HG02884 (cell line): ENCODE results near the gene KNSTRN.
A peak's percentile ranks its signal among the peaks of the same experiment; 100 is the strongest.

ENCODE experiments used
- ATAC-seq: cut with Tn5 transposase; IDR thresholded peaks from one replicate; pipeline ENCODE4 v1.9.1; 2021; ENCODE audit warnings: mild to moderate bottlenecking, moderate library complexity; ENCODE audit not compliant: unreplicated experiment

Gene KNSTRN, protein sequence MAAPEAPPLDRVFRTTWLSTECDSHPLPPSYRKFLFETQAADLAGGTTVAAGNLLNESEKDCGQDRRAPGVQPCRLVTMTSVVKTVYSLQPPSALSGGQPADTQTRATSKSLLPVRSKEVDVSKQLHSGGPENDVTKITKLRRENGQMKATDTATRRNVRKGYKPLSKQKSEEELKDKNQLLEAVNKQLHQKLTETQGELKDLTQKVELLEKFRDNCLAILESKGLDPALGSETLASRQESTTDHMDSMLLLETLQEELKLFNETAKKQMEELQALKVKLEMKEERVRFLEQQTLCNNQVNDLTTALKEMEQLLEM

DNA sequence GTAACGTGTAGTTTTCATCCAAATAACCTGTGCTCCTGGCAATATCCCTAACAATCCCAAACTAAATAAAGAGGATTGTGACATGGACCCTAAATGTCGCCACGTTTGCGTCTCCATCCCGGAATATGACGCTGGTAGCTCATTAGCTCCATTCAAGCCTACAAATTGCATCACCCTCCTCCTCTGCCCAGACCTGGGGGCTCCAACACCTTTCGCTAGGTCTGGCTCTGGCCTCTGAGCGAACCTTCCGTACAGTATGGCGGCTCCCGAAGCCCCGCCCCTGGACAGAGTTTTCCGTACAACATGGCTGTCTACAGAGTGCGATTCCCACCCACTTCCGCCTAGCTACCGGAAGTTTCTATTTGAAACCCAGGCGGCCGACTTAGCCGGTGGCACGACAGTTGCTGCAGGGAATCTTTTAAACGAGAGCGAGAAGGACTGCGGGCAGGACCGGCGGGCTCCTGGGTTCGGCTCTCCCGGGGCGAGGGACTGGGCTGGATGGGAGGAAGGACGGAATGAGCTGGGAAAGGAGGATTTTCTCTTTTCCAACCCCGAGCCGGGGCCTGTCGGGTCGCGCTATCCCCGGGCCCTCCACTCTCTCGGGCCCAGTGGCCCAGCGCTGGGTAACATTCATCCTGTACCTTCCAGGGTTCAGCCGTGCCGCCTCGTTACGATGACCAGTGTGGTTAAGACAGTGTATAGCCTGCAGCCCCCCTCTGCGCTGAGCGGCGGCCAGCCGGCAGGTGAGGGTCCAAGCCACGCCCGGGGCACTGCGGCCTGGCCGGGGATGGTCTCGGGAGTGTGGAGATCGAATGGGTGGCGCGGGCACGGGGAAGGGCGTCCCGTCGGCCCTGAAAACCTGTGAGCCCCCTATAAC is at the start of gene KNSTRN:
TSS of gene KNSTRN (plus strand) at position 142 of the 877 bp plus-strand sequence. CDS start at position 257, 115 bp downstream.
- peak; percentile 96 for ATAC-seq

DNA sequence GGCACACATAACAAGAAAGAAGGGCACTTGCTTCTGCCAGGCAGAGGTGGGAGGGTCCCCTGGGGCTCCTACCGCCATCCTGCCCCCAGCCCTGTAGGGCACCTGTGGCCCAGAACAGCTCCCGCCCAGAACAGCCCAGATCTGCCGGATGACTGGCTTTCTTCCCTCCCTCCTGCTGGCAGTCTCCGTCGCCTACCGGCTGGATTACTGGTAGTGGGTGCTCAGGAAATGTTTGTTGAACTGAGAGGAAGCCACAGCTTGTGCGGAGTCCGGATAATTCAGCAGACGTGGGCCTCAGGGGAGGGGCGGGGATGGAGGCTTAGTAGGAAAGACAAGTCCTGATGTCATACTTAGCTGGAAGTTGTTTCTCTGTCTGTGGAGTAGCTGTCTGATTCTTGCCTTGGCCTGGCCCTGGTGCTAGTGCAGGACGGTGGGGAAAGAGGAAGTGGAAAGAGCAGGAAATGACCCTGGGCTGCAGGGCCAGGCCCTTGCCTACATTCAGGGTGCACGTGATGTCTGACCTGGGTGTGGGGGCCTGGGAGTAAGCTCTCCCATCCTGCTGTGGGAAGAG is 48.5 kb upstream of the KNSTRN start:
- ATAC-seq, result no peak

DNA sequence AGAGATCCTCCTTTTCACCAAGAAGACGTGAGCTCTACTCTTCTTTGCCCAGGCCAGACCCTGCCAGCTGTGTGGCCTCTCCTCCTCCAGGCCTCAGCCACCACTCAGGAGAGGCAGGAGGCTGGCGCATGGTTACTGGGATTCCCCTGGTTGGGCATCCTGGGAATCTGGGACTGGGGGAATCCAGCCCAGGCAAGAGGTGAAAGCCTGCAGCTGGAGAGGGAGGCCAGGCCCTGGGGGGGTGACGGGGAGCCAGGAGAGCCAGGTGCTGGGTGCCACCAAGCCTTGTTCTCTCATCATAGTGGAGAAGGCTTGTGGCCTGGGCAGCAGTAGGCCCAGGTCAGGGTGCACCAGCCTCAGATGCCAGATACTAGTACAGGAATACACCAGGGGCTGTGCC is 48.0 kb upstream of the KNSTRN start:
- ATAC-seq, result no peak

GRCh38 chr15:40334941-40335795 is 47.4 kb upstream of the KNSTRN start:
- ATAC-seq, result no peak

DNA sequence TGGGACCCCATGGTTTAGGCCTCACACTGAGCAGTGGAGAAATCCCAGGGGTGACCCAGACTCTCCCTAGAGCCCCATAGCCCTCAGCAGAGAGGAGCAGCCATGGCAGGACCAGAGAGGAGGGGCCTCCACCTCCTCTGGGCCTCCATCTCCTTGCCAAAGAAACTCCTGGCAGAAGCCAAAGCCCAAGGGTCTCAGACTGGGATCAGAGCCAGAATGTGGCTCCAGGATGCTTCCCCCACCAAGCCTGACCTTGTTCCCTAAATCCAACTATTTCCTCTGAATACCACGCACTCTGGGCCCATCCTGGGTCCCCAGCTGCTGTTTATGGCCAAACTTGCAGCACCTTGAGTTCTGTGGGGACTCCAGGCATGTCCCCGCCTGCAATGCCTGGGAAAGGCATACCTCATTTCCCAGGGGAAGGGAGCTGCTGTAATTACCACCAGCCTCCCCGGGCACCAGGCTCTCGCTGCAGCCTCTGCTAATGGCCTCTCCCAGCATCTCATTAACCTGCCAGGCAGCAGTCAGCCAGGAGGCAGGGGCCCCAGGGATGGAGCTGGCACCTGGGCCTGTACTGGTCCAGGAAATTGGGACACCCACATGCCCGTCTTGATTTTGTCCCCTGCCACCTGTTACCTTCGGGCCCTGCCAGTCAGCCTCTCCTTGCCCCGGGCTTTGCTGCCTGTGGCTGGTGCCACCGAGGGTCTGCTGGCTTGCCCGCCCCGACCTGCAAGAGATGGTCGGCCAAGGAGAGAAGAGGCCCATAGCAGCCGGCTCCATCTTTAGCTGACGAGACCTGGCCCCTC is 46.4 kb upstream of the KNSTRN start:
- ATAC-seq, result no peak

DNA sequence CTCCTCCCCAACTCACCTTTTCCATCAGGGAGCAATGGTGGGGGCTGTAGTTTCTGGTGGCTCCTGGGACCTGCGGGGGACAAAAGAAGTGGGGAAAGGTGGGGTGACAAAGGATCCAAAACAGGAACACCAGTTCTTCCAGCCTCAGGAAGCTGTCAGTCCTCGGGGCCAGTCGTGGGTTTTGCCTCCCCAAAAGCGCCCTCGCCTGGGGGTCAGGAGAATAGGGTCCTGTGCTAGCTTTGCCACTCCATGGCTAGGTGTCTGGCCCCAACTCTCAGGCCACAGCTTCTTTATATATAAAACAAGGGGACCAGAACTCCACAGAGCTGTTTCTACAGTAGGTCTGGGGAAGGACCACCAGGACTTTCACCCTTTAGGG is 45.8 kb upstream of the KNSTRN start:
- no peak for ATAC-seq

- no peak for ATAC-seq
Measured at GRCh38 chr15:40337597-40337996, 44.9 kb upstream of the KNSTRN start.

DNA sequence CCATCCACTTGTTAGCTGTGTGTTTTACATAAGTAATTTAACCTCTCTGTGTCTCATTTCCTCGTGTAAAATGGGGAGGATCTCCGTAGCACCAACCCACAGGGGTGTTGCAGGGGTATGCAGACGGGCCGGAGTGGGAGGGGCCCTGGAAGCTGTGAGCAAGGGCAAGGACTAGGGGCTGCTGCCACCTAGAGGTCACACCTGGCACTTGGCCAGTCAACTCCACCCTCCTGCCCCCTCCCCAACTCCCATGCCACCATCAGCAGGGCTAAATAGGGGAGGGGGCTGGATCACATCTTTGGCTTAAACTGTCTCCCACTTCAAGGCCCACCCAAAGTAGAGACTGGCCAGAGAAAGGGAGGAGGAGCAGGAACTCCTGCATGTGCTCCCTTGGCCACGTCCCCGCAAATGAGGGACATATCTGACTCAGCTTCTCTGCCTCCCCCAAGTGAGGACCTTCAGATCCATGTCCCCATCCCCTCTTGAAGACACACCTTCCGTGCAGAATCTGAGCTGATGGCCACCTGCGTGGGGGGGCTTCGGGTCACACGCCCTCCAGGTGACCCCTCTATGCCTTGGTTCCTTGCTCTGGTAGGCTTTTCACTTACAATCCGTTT is 44.4 kb upstream of the KNSTRN start:
- ATAC-seq, result no peak

DNA sequence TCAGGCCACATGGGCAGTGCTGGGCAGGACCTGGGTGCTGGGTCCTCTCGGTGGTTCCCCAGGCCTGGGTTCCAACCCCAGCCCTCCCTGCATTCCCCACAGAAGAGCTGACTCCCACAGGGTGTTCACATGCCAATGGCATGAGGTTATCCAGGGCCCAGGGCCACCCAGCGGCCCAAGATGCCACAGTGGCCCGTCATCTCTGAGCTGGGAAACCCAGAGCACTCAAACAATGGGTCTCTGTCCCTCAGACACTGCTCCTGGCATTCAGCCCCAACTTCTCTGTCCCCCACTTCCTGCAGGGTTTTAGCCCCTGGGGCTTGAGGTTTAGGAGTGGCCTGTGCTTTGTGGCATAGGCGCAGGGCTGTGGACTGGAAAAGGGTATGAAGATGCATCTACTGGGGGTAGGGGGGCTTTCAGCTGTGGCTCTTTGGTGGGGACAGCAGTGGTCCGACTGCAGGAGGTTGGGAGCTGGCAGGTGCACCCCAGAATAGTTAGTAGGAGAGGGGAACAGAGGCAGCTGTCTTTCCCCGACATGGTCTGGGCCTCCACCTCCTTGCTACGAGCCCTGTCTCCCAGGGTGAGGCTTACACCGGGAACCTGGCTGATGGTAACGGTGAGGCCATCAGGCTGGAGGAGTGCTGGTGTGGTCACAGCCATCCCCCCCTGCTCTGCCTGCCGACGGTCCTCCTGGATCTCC is 43.5 kb upstream of the KNSTRN start:
- no peak for ATAC-seq

- no peak for ATAC-seq
Measured at GRCh38 chr15:40339621-40339945, 42.9 kb upstream of the KNSTRN start.

DNA sequence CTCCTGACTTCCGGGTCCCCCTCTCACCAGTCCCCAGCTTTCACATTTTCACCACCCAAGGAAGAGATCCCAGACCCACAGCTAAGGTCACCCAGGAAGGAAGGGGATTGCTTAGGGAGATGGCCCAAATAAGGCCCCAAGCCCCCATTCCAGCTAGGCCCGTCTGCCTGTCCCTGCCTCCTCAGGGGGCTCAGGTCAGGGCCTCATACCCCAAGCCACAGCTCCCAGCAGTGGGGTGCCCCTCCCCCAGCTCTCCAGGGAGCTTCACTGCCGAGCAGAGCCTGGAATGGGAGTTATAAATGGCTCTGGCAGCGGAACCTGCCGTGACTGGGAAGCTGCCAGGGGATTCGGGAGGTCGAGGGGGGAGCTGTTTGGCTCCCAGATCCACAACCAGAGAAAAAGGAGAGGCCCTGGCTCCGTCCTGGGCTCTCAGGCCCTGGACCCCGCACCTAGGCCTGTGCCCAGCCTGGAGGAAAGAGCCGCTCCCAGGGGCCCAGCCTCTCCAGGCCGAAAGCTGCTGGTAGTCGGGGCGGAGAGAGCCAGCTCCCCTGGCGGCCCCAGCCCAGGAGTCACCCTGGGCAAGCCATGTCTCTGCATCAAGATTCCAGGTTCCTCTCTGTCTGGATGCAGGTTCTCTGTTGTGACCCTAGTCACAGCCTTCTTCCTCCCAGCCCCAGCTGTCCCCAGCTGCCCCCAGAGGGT is 42.3 kb upstream of the KNSTRN start:
- no peak for ATAC-seq

- no peak for ATAC-seq
Measured at GRCh38 chr15:40340740-40341400, 41.7 kb upstream of the KNSTRN start, which contains the start of gene CCDC9B. Gene CCDC9B (minus strand): TSS chr15:40340939. CDS start chr15:40340819, 120 bp downstream.

- no peak for ATAC-seq
Measured at GRCh38 chr15:40342416-40343320, 39.9 kb upstream of the KNSTRN start.

- ATAC-seq, result no peak
Measured at GRCh38 chr15:40343512-40343911, 39.0 kb upstream of the KNSTRN start.

DNA sequence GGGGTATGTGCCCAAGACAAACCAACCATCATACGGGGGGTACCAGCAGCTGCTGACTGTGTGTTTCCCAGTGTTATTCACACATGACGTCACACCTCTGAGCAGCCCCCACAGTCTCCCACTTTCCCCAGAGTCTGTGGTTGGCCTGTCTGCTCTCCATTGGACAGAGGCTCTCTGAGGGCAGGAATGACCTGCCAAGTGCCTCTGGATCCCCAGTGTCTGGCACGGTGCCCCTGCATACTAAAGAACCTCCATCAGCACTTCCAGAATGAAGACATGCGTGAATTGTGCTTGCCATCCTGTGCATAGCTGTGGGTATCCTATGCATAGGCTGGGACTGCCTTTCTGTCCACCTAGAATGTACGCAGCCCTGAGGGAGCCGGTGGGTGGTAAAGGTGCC is 38.3 kb upstream of the KNSTRN start:
- ATAC-seq, result no peak

- no peak for ATAC-seq
Measured at GRCh38 chr15:40344631-40345120, 37.8 kb upstream of the KNSTRN start.
